ACHN (cell line): ENCODE measurements around the gene NDUFB10.
A peak's percentile ranks its signal among the peaks of the same experiment; 100 is the strongest.
"Not testable (repeated sequence)": the region's sequence is repeated elsewhere in the genome, so short reads cannot be mapped to it uniquely, and the experiment has no call there.

Experiments used
- DNase-seq: peaks from one replicate; pipeline ENCODE4 v3.0.0-alpha.2; 2015
- in situ Hi-C: cut with HindIII; loops from 2 replicates; pipeline ENCODE4 v1.10.0; 2017; ENCODE audit warnings: low sequenced_read_pairs, low pct_ligation_motif_present, low pct_unique_long_range_greater_than_20kb

The NDUFB10 gene

GRCh38 chr16:1959269-1960039 lies at the start of gene NDUFB10:
TSS of gene NDUFB10 (plus strand) at chr16:1959538. CDS start at chr16:1959625, 87 bp downstream.
- peak; percentile 95 for DNase-seq
- in situ Hi-C loops, result loop anchor here (5.0 kb wide), 1 partner anchor 92 kb away; no protein-coding TSS in a partner anchor

- DNase-seq, result no peak
- in situ Hi-C loops, result no loop called here
These were observed 49.6 kb upstream of the NDUFB10 start for GRCh38 chr16:1909561-1910231.

GRCh38 chr16:1911467-1912214 lies 47.7 kb upstream of the NDUFB10 start:
- no peak for DNase-seq
- in situ Hi-C loops, result no loop called here

GRCh38 chr16:1912215-1912543 lies 47.2 kb upstream of the NDUFB10 start:
- DNase-seq, result no peak
- in situ Hi-C loops, result no loop called here

GRCh38 chr16:1913327-1914083 lies 45.8 kb upstream of the NDUFB10 start:
- in situ Hi-C loops, result no loop called here
- no peak for DNase-seq

- in situ Hi-C loops, result no loop called here
- DNase-seq, result no peak
These were observed 45.2 kb upstream of the NDUFB10 start for GRCh38 chr16:1914084-1914608.

GRCh38 chr16:1914988-1915387 lies 44.4 kb upstream of the NDUFB10 start:
- no peak for DNase-seq
- in situ Hi-C loops, result no loop called here

- in situ Hi-C loops, result no loop called here
- no peak for DNase-seq
These were observed 43.4 kb upstream of the NDUFB10 start for GRCh38 chr16:1915732-1916639.

GRCh38 chr16:1916640-1916990 lies 42.7 kb upstream of the NDUFB10 start:
- in situ Hi-C loops, result no loop called here
- DNase-seq, result no peak

- DNase-seq, result no peak
- in situ Hi-C loops, result no loop called here
These were observed 42.2 kb upstream of the NDUFB10 start for GRCh38 chr16:1917056-1917664.

GRCh38 chr16:1917665-1918350 lies 41.5 kb upstream of the NDUFB10 start:
- in situ Hi-C loops, result no loop called here
- DNase-seq, result no peak

GRCh38 chr16:1918351-1919326 lies 40.7 kb upstream of the NDUFB10 start, which contains the start of gene HS3ST6:
TSS of gene HS3ST6 (minus strand) at chr16:1918415. CDS start at chr16:1918323, 92 bp downstream.
- in situ Hi-C loops, result no loop called here
- DNase-seq, result no peak

GRCh38 chr16:1919327-1919998 lies 39.9 kb upstream of the NDUFB10 start:
- DNase-seq, result no peak
- in situ Hi-C loops, result no loop called here

GRCh38 chr16:1920122-1920521 lies 39.2 kb upstream of the NDUFB10 start:
- DNase-seq, in situ Hi-C loops: not testable (repeated sequence)

- in situ Hi-C loops, result no loop called here
- peak; percentile 35 for DNase-seq
These were observed 38.6 kb upstream of the NDUFB10 start for GRCh38 chr16:1920727-1921171.
